ENCODE results near the gene CHKA. TPM values are rescaled to one million over a fixed set of nuclear protein-coding genes. Genes with fewer than 3 reads are reported as not detected.

CHKA gene
- total RNA-seq, 2 donors from 2014 or later: 50.1 to 83.7 TPM

DNA sequence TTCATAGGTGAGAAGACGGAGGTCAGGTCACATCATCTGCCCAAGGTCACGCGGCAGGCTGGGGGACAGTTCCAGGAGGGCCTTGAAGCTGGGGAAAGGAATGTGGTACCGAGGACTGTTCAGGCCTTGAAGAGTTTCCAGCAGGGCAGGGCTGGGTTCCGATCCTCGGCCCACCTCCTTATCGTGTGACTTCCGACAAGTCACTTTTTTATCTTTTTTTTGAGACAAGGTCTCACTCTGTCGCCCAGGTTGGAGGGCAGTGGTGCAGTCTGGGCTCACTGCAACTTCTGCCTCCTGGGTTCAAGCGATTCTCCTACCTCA is 90.1 kb downstream of the CHKA start:
- H3K36me3 ChIP-seq: no peaks in the 10 kb centered on the region
- intact Hi-C loops (cut with DNase I): no loop called here
- H3K4me1 ChIP-seq: peaks cover 4% of the 10 kb centered on the region
- no peak for DNase-seq
- H3K9me3 ChIP-seq: no peaks in the 10 kb centered on the region
- TF ChIP-seq, protein P1, sequence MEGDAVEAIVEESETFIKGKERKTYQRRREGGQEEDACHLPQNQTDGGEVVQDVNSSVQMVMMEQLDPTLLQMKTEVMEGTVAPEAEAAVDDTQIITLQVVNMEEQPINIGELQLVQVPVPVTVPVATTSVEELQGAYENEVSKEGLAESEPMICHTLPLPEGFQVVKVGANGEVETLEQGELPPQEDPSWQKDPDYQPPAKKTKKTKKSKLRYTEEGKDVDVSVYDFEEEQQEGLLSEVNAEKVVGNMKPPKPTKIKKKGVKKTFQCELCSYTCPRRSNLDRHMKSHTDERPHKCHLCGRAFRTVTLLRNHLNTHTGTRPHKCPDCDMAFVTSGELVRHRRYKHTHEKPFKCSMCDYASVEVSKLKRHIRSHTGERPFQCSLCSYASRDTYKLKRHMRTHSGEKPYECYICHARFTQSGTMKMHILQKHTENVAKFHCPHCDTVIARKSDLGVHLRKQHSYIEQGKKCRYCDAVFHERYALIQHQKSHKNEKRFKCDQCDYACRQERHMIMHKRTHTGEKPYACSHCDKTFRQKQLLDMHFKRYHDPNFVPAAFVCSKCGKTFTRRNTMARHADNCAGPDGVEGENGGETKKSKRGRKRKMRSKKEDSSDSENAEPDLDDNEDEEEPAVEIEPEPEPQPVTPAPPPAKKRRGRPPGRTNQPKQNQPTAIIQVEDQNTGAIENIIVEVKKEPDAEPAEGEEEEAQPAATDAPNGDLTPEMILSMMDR (IDR thresholded peaks at IDR 0.05): no peak
- no peaks in the 10 kb centered on the region for H3K27me3 ChIP-seq
- H3K4me3 ChIP-seq: peak overlapping the region; percentile 82
- peak overlapping the region; percentile 83 to 98 for H3K9ac ChIP-seq (ENCODE audit: low read depth in 2 of 2, low read length in 2 of 2)
- H3K27ac ChIP-seq: peak overlapping the region; percentile 75

DNA sequence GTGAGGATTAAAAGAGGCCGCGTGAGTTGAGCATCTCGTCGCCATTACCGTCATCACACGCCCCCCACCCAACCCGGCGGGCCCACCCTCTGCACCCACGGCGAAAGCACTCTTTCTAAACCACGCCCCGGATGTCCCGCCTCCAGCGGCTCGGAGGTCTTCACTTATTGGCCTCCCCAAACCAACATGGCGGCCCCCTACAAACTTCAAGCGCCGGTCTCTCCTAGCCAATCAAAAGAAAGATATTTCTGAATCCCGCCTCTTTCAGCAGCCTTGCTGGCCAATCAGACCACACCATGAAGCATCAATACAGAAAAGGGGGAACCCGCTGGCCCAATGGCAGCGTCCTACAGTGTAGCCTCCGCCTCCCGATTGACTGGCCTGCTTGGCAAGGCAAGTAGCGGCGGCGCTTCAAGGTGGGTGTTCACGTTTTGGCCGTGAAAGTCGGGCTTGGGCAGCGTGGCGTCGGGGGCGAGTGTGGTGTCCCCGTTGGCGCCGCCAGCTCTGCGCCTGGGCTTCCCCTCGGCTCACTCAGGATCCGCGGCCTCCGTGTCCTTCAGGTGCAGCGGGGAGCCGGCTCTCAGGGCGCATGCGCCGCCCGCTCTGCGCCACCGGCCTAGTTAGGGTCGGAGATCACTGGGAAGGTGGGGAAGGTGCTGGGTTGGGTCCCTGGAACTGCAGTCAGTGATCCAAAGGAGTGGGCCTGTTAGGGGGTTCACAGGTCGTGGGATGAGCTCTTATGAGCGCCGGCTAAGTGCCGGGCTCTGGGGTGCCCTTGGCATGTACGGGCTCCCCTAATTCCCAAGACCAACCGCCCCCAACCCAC is 90.7 kb downstream of the CHKA start, which contains the start of gene NDUFS8:
TSS of gene NDUFS8 (plus strand) at position 364 of the 826 bp plus-strand sequence. CDS start 1,471 bp downstream, outside the sequence.
- Histone ChIP-seq H3K36me3 (no peaks in the 10 kb centered on the region), H3K4me3 (peak within 1 kb of the TSS; percentile 82), H3K27me3 (no peaks in the 10 kb centered on the region), H3K9me3 (no peaks in the 10 kb centered on the region), H3K27ac (peak within 1 kb of the TSS; percentile 75), H3K4me1 (peaks cover 4% of the 10 kb centered on the region), H3K9ac (ENCODE audit: low read depth in 2 of 2, low read length in 2 of 2) (peak within 1 kb of the TSS; percentile 83 to 98)
- intact Hi-C loops (cut with DNase I): no loop called here
- peak; percentile 98 for DNase-seq
- TF ChIP-seq, protein P1 (IDR thresholded peaks at IDR 0.05): no peak

- DNase-seq: no peak
- intact Hi-C loops (cut with DNase I): no loop called here
- TF ChIP-seq, protein P1 (IDR thresholded peaks at IDR 0.05): no peak
Observed at GRCh38 chr11:68028802-68029545, 92.2 kb downstream of the CHKA start.

DNA sequence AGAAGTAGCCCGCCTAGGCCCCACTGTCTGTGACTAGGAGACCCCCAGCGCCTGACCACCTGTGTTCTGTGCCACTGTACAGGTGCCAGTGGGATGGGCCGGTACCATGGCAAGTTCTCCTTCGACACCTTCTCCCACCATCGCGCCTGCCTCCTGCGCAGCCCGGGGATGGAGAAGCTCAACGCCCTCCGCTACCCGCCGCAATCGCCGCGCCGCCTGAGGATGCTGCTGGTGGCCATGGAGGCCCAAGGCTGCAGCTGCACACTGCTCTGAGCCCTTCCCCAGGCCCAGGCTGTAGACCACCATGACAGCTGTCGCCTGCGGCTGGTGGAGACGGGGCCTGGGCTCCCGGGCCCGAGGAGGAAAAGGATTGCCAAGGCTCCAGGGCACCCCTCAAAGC is 93.5 kb downstream of the CHKA start:
- Histone ChIP-seq H3K4me1 (peaks cover 4% of the 10 kb centered on the region), H3K27ac (no peak overlapping the region), H3K9me3 (no peaks in the 10 kb centered on the region), H3K27me3 (no peaks in the 10 kb centered on the region), H3K9ac (ENCODE audit: low read depth in 2 of 2, low read length in 2 of 2) (no peak overlapping the region), H3K36me3 (no peaks in the 10 kb centered on the region), H3K4me3 (no peak overlapping the region)
- DNase-seq: no peak
- intact Hi-C loops (cut with DNase I): no loop called here
- TF ChIP-seq, protein P1 (IDR thresholded peaks at IDR 0.05): no peak

More at GRCh38 chr11:68028802-68029545, 92.2 kb downstream of the CHKA start:
- Histone ChIP-seq H3K4me1 (peaks cover 4% of the 10 kb centered on the region), H3K36me3 (no peaks in the 10 kb centered on the region), H3K9ac (ENCODE audit: low read depth in 2 of 2, low read length in 2 of 2) (peak overlapping the region in 1 of 2 donors; percentile 21), H3K27ac (no peak overlapping the region), H3K4me3 (no peak overlapping the region), H3K9me3 (no peaks in the 10 kb centered on the region), H3K27me3 (no peaks in the 10 kb centered on the region)

GRCh38 chr11:68026391-68027105 is 94.6 kb downstream of the CHKA start:
- TF ChIP-seq, protein P1 (IDR thresholded peaks at IDR 0.05): no peak
- Histone ChIP-seq H3K4me1 (peaks cover 1% of the 10 kb centered on the region), H3K36me3 (no peaks in the 10 kb centered on the region), H3K9ac (ENCODE audit: low read depth in 2 of 2, low read length in 2 of 2) (no peak overlapping the region), H3K4me3 (no peak overlapping the region), H3K27ac (no peak overlapping the region), H3K27me3 (no peaks in the 10 kb centered on the region), H3K9me3 (no peaks in the 10 kb centered on the region)
- intact Hi-C loops (cut with DNase I): no loop called here
- DNase-seq: no peak
